SU-DHL-6 (cell line): ENCODE data around the gene F11R.

Experiments used
- CTCF ChIP-seq: fragments of 200-600 bp; sonication (generic); IDR thresholded peaks from one replicate; pipeline ENCODE4 v1.5.1; 2017; ENCODE audit warnings: antibody characterized with exemption, mild to moderate bottlenecking, low read length, moderate library complexity; ENCODE audit not compliant: insufficient read depth, poor library complexity, severe bottlenecking
- EZH2phosphoT487 ChIP-seq: fragments of 200-600 bp; sonication (generic), shearing (Covaris generic); conservative IDR thresholded peaks from 2 replicates; pipeline ENCODE4 v1.6.1; 2018; ENCODE audit warnings: mild to moderate bottlenecking, antibody characterized with exemption, low read length, moderate library complexity, mixed read lengths

GRCh38 chr1:161069241-161069640, 48.3 kb upstream of the F11R start:
- no peak for TF ChIP-seq CTCF
- no peak for TF ChIP-seq EZH2phosphoT487
